Hair follicle dermal papilla cell (primary cell): ENCODE data around the gene NAA40. TPM values are rescaled to one million over a fixed set of nuclear protein-coding genes. Genes with fewer than 3 reads are reported as not detected.

Source experiments
- small RNA-seq: library from RNA; depleted of rRNA; stranded (forward); fragments of <200 nt; gene quantifications from one replicate; pipeline ENCODE3, GENCODE V24; 2012
- total RNA-seq: library from RNA; depleted of rRNA; stranded (reverse); fragments of >200 nt; gene quantifications from 2 replicates; pipeline ENCODE4 v1.2.3, GENCODE V29; 2012

Gene NAA40
- 16.2 and 17.7 TPM in 2 replicates for total RNA-seq

GRCh38 chr11:63938479-63939396 is at the start of gene NAA40:
Gene NAA40, plus strand, starts transcription at chr11:63939002. Its CDS starts 95 bp downstream, at chr11:63939097.

GRCh38 chr11:63916837-63917691 is 21.7 kb upstream of the NAA40 start, which contains the start of gene RCOR2:
Gene RCOR2, minus strand, starts transcription at chr11:63917164. Its CDS starts 708 bp downstream, at chr11:63916456.

DNA sequence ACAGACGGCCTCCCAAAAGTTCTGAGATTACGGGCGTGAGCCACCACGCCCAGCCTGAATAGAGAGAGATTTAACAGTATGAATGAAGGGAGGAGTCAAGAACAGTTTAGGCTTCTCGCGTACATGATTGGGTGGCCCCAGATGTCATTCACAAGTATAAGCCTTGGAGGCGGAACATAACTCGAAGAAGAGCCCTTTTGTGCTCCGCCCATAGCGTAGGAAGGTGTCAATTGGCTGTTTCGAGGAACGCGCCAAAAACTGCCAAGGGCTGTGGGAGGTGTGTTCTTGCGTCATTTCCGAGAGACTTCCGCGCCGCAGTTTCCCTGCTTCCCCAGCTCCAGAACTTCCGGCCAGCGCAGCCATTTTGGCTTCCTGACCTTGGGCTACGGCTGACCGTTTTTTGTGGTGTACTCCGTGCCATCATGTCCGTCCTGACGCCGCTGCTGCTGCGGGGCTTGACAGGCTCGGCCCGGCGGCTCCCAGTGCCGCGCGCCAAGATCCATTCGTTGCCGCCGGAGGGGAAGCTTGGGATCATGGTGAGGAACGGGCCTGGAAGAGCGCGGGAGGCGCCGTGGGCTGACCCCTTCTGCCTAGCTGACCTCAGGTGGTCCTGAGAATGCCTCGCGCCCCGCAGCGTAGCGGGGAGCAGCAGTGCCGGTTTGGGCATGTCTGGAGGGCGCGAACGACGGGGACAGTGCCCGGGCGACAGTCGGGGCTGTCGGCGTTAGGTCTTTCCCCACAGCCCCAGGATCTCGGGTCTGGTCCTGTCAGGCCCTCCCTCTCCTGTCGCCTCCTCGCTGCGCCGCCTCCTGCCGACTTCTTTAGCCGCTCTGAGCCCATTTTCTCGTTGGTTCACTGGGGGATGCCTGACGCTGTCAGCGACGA is 35.7 kb downstream of the NAA40 start, which contains the start of gene COX8A:
Gene COX8A, plus strand, starts transcription at position 362 of the 885 bp plus-strand sequence. Its CDS starts 61 bp downstream, at position 423.

GRCh38 chr11:63986156-63986931 is 47.5 kb downstream of the NAA40 start, which contains the start of gene OTUB1:
Gene OTUB1, plus strand, starts transcription at chr11:63986438. Its CDS starts 19 bp downstream, at chr11:63986457.

Small RNA genes lying within 50 kb of the gene (small RNA-seq; reads per million reads assigned to genes)
- gene RNU6-45P = not detected

Other genes starting within 250 kb of the NAA40 start
- gene ZFTA, start 170.2 kb upstream of the NAA40 start, total RNA-seq = 22.7 and 22.9 TPM in 2 replicates
- gene SPINDOC, start 125.5 kb upstream of the NAA40 start, total RNA-seq = 18.9 and 23.0 TPM in 2 replicates
- 15.2 and 16.1 TPM in 2 replicates for gene MARK2, start 99.9 kb upstream of the NAA40 start, total RNA-seq
- 1.6 and 2.1 TPM in 2 replicates for gene RCOR2, start 21.8 kb upstream of the NAA40 start, total RNA-seq
- gene COX8A, start 35.6 kb downstream of the NAA40 start, total RNA-seq = 162 and 285 TPM in 2 replicates
- 34.4 and 35.7 TPM in 2 replicates for gene OTUB1, start 47.4 kb downstream of the NAA40 start, total RNA-seq
- under 0.01 and 0.32 TPM in 2 replicates for gene FLRT1, start 96.9 kb downstream of the NAA40 start, total RNA-seq
- 16.1 and 21.0 TPM in 2 replicates for gene MACROD1, start 227.1 kb downstream of the NAA40 start, total RNA-seq
- gene STIP1, start 247.2 kb downstream of the NAA40 start, total RNA-seq = 110 and 125 TPM in 2 replicates